SK-N-DZ (cell line): Measurements from ENCODE around the gene SPESP1.
"Not testable (repeated sequence)": the region's sequence is repeated elsewhere in the genome, so short reads cannot be mapped to it uniquely, and the experiment has no call there.

Source experiments
- DNase-seq: peaks from one replicate; pipeline ENCODE4 v3.0.0-alpha.2; 2015; ENCODE audit warnings: low spot score

Gene SPESP1

DNA sequence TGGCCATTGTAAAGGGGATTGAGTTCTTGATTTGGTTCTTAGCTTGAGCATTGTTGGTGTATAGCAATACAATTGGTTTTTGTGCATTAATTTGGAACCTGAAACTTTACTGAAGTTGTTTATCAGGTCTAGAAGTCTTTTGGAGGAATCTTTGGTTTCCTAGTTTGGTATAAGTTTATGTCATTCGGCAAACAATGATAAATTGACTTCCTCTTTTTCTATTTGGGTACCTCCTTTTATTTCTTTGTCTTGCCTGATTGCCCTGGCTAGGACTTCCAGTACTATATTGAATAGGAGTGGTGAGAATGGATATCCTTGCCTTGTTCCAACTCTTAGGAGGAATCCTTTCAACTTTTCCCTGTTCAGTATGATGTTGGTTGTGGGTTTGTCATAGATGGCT lies 32.1 kb downstream of the SPESP1 start:
- DNase-seq: no peak

DNA sequence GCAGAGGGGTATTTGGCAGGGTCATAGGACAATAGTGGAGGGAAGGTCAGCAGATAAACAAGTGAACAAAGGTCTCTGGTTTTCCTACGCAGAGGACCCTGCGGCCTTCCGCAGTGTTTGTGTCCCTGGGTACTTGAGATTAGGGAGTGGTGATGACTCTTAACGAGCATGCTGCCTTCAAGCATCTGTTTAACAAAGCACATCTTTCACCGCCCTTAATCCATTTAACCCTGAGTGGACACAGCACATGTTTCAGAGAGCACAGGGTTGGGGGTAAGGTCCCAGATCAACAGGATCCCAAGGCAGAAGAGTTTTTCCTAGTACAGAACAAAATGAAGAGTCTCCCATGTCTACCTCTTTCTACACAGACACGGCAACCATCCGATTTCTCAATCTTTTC lies 33.4 kb downstream of the SPESP1 start:
- DNase-seq: not testable (repeated sequence)

DNA sequence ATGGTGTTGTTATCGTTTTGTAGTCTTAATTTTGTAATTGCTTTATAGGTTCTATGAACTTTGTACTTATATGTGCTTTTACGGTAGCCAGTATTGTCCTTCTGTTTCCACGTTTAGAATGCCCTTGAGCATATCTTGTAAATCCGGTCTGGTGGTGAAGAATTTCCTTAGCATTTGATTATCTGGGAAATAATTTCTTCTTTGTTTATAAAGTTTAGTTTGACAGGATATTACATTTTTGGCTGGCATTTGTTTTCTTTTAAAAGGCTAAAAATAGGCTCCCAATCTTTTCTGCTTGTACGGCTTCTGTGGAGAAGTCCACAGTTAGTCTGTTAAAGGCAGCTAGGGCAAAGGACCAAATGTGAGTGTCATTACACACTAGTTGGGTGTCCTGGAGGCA lies 36.7 kb downstream of the SPESP1 start:
- no peak for DNase-seq

DNA sequence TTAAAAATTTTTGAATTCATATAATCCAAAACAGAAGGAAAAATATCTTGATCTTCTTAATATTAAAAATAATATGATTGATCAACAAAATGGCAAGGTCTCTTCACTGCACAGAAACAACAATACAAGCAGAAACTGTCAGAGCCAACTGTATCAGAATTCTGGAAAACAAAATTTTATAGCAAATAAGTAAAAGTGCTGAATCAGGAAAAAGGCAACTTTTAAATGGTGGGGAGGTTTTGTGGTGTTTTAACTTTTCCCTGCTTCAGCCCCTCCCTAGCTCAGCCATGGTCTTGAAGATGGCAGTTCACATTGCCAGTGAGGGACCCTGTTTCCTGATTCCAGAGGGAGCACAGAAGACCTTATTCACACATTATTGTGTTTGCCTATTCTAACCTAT lies 37.6 kb downstream of the SPESP1 start:
- DNase-seq: no peak

DNA sequence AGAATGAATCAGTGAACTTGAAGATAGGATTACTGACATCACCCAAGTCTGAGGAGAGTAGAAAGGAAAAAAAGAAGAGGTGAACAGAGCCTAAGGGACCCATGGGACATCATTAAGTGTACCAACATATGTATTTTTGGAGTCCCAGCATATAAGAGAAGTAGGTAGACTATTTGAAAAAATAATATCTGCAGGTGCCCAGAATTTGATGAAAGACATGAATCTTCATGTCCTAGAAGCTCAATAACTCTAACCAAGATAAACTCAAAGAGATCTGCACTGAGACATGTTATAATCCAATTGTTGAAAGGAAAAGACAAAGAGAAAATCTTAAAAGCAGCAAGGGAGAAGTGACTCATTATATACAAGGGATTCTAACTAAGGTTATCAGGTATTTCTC lies 39.0 kb downstream of the SPESP1 start:
- DNase-seq: no peak

DNA sequence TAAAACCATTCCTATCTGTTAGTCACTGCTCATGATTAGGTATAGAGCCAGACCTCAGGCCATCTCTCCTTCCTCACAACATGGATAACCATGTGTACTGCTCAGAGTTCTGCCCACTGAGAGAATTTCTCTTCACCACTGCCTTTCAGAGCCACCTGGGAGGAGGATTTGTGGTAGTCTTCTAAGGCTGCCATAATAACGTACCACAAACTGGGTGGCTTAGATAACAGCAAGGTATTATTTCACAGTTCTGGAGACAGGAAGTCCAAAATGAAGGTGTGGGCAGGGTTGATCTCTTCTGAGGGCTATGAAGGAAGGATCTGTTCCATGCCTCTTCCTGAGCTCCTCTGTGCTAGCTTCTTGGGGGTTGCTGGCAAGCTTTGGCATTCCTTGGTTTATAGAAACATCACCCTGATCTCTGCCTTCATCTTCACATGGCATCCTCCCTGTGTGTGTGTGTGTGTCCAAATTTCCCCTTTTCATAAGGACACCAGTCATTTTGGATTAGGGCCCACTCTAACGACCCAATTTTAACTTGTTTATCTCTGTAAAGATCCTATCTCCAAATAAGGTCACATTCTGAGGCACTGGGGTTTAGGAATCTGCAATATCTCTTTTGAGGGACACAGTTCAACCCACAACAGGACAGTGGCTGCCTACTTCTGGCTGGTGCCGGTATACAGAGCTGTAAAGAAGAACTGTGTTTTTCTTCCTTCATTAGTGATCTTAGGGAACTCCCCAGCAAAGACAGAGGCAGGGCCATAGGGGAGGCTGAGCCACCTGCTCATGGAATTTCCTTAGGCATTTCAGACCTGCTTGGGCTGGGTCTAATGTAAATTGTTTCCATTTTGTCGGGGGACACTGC lies 42.1 kb downstream of the SPESP1 start:
- no peak for DNase-seq

DNA sequence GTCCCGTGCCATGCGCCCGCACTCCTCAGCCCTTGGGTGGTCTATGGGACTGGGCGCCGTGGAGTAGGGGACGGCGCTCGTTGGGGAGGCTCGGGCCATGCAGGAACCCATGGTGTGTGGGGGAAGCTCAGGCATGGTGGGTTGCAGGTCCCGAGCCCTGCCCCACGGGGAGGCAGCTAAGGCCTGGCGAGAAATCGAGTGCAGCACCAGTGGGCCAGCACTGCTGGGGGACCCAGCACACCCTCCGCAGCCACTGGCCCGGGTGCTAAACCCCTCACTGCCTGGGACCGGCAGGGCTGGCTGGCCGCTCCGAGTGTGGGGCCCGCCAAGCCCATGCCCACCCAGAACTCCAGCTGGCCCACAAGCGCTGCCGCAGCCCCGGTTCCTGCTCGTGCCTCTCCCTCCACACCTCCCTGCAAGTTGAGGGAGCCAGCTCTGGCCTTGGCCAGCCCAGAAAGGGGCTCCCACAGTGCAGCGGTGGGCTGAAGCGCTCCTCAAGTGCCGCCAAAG lies 45.4 kb downstream of the SPESP1 start:
- not testable (repeated sequence) for DNase-seq

DNA sequence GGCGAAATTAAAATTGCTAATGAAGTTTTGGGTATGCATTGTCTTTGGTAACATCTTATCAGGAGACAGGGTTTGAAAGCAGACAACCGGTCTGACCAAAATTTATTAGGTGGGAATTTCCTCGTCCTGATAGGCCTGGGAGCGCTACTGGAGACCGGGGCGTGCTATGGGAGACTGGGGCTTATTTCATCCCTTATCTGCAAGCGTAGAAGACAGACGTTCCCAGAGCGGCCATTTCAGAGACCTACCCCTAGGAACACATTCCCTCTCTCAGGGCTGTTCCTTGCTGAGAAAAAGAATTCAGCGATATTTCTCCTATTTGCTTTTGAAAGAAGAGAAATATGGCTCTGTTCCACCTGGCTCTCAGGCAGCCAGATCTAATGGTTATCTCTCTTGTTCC lies 47.1 kb downstream of the SPESP1 start:
- not testable (repeated sequence) for DNase-seq

DNA sequence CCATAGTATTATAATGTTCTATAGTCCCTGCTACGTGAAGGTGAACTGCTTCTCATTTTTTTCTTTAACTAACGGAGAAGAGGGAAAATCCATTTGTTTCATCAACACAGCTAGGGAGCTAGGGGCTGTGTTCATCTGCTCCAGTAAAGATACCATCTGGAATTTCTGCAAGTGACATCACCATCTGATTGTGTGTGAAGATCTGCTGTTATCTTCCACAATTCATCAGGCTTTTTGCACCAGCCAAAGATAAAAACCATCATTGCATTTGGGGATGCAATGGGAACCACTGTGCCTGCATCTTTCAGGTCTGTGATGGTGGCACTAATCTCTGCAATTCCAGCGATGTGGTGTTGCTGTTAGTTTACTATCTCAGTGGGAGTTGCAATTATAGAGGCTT lies 48.7 kb downstream of the SPESP1 start:
- no peak for DNase-seq

DNA sequence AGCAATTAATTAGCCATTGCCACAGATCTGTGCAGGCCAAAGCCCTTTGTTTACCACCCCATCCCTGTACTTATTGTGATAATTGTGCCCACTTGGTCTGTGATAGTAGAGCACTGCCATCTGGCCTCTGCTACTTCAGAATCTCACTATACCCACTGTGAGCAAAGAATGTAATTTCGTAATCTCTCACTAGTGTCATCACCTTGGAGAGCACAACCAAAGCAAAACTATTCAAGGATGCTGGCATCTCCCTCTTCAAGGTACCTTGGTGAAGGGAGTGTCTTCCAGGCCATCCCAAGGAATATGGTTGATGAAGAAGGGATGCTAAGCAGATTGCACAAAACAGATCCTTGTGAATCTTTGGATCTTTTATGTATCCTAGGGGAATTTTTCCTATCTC lies 49.5 kb downstream of the SPESP1 start:
- no peak for DNase-seq

DNA sequence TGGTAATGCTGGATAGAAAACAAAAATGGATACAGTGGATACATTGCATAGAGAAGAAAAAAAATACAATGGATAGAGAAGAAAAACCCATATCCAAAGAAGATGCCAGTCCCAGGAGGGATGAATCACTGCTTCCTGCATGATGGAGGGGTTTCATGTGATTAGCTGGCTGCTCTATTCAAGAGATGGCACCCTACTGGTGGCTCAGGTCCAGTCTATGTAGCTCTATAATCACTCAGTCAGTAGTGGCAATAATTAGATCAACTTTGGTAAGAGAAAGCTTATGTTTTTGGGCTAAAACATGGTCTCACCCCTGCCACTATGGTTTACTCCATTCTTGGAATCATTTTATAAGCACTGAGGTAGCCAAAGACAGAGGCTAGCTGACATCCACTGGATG lies 50.5 kb downstream of the SPESP1 start:
- DNase-seq: no peak

DNA sequence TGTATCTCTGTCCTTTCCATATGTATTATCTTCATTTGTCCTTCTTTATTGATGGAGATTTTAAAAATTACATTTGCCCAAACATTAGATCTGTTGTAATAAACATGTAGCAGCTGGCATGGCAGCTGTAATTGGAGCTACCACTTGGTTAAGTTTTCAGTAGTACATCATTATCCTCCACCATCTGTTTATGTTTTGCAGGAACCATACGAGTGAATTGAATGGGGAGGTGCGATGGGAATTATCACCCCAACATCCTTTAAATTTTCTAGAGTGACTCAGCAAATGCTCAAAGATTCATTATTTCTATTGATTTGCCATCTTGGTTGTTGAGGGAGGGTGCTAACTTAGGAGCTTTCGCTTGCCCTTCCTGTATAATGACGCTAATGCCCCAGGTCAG lies 51.6 kb downstream of the SPESP1 start:
- DNase-seq: no peak

DNA sequence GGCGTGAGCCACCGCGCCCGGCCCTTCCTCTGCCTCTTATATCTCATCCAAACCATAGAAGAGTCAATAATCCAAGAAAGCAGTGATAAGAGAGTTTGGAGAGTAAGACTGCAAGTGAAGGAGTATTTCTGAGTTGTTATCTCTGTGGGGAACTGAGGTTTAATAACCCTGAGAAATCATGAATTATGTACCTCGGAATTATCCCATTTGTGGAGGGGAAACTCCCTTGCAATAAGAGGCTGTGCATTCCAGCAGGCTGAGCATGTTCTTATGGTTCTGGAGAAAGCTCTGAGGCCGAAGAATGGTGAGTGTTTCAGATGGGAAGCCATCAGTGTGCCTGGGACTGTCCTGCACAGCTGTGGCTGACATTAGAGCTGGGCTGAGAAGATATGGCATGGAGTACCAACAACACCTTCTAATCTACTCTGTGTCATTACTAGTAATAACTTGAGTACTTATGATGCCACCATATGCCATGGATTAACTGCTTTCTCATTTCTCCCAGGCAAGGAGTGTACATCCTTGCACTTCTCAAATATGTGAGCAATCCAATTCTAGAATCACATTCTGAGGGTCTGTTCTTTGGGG lies 52.7 kb downstream of the SPESP1 start:
- no peak for DNase-seq

DNA sequence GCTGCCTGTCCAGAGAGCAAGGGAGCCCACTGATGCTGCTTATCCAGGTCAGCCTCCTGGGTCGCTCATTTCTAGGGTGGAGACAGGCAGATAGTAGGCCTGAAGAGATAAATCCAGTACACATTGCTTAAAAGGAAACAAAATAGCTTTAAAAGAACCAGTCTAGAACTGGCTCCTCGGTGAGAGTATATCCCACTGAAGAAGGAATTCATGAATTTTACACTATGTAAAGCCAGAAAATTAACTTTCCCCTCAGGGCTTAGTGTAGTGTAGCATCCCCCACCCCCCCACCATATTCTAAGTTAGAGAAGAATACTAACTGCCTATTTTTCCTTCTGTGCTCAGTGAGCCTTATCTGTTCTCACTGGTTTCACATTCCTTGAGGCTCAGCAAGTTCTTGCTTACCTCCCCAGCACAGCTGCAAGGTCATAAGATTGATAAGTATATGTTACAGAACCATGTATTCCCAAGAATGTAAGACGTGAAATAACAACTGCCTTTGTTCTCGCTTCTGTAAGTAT lies 53.7 kb downstream of the SPESP1 start:
- no peak for DNase-seq

DNA sequence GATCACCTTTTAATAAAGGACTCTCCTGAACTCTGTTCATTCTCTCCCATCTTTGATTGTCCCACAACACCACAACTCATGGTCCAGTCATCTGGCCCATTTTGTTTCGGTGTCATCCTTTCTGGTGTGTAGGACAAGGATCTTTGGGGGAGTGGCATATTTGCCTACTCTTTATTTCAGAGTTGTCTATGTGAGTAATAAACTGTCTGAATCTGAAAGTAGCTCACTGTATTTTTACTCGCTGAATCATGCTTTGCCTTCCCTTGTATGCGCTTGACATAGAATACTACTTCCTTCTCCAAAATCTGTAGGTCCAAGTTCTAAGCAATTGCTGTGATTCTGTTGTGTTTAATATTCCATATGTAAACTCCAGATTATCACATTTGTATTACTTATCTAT lies 54.3 kb downstream of the SPESP1 start:
- DNase-seq: no peak

DNA sequence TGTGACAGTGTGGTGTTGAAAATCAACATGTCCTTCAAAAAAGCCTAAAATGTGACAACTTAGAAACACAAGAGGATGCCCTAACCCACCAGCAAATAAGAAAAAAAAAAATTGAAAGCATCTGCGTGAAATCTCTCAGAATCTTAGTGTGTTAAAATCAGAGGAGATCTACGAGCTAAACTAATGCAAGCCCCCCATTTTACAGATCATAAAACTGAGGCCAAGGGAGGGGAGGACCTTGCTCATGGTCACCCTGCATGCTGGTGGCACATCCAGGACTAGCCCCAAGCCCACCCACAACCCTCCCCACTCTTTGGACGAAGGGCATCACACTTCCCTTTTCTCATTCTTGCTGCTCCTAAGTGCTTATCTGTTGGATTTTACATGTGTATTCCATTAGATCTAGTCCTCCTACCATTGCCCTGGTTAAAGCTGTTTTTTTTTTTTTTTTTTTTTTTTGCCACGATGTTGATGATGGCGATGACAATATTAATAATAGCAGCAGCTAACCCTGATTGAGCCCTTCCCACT lies 55.1 kb downstream of the SPESP1 start:
- DNase-seq: no peak

DNA sequence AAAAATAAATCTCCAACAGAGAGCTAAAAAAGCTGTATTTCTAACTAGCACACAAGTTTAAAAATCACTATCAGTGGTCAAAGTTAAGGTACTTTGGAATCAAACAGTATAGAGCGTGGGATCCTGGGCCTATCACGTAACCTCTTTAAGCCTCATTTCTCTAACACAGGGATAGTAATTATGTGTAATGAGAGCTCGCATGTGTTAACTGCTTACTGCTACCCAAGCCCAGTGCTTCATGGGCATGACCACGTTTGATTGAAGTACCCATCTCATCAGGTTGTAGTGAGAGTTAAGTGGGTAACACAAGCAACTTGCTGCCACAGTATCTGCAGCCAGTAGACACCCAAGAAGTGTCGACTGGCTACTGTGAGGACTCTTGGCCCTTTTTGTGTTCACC lies 56.0 kb downstream of the SPESP1 start:
- no peak for DNase-seq

DNA sequence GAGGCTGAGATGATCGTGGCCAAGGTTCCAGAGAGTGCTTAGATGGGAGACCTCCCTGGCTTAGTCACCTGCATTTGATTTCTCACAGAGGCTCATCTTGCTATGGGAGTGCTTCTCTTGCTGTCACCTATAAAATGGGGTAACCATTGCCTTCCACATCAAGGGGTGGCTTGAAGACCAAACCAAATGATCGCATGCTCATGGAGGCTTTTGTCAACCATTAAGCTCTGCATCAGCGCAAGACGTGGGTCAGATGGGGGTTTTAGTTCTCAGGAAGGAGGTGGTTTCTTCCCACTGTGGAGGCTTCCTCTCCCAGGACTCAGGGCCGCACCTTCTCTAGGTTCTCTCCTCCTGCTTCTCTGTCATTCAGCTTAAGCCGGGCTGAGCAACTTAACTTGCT lies 56.8 kb downstream of the SPESP1 start:
- DNase-seq: no peak

DNA sequence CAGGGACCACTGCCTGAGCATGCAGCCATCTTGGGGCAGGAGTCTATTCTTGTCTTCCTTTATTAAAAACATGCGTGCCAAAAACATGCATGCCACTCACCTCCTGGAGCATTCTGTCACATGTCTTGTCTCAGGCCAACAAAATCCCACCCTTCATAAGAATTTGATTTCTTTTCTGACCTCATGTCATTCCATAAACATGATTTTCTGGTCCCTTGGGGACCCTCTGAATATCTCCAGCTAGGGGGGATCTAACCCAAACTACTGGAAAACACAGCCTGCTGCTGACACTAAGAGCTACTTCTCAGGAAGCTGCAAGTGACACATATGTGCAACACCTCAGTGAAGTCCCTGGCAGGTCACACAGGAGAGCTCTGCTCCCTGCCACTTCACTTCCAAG lies 57.4 kb downstream of the SPESP1 start:
- no peak for DNase-seq

DNA sequence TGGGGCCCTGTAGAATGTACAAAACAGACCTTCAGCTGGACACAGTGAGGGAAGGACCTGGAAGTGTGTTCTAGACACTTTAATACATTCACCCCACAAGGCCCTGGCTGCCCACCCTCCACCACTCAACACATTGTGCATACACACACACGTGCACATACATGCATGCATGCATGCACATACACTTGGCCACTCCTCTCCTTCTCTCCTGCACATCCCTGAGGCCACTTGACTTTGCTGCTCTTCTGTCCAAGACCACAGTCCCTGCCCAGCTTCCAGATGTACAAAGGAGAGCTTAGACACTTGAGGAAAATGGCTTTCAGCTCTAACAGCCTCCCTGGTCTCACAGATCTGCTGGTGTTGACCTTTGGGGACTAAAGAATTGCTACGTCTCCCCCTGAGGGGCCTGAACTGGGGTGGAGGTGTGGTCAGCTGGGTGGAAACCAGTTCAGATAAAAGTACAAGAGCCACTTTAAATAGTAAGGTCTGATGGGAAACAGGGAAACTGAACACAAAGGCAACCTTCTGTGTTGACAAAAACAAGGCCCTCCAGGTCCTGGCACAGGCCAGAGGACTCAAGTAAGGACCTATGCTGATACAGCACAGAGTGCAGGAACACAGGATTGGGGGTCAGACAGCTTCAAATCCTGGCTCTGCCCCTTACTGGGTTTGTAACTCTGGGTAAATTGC lies 59.4 kb downstream of the SPESP1 start:
- no peak for DNase-seq

DNA sequence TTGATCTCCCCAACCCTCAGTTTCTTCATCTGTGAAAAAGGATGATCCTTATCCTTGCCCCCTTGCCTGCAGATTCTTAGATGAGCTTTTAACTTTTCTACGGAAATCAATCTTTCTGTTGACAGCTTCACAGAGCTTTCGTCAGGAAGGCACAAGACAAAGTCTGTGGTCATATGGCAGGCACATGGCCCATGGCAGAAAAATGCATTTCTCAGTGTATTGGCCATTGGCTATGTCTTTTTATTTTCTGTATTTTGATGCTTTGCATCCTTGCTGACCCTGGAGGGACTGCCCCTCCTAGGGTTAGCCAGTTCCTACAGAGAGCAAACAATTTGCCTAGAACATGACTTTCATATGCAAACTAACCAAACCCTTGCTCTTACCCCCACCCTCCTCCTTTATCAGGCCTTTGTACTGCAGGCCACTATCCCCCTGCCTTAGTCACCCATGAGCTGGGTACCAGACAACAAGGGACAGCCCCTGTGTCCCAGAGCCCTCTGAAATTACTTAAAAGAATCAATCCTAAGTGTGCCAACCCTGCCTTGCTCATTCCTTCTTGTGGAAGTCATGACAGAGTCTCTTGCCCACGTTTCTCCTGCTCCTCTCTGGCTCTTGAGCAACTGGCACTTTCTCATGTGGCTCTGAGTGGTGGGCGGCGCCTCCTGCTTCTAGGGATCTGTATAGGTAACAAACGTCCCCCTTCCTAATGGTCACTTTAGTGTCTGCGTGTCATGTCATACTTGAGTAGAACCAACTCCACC lies 60.1 kb downstream of the SPESP1 start:
- DNase-seq: no peak
